GM18861 (cell line): Measurements from ENCODE around the gene FER.
"Not testable (repeated sequence)": the region's sequence is repeated elsewhere in the genome, so short reads cannot be mapped to it uniquely, and the experiment has no call there.

Experiments
- ATAC-seq: cut with Tn5 transposase; IDR thresholded peaks from one replicate; pipeline ENCODE4 v1.9.1; 2021; ENCODE audit not compliant: unreplicated experiment

Gene FER

DNA sequence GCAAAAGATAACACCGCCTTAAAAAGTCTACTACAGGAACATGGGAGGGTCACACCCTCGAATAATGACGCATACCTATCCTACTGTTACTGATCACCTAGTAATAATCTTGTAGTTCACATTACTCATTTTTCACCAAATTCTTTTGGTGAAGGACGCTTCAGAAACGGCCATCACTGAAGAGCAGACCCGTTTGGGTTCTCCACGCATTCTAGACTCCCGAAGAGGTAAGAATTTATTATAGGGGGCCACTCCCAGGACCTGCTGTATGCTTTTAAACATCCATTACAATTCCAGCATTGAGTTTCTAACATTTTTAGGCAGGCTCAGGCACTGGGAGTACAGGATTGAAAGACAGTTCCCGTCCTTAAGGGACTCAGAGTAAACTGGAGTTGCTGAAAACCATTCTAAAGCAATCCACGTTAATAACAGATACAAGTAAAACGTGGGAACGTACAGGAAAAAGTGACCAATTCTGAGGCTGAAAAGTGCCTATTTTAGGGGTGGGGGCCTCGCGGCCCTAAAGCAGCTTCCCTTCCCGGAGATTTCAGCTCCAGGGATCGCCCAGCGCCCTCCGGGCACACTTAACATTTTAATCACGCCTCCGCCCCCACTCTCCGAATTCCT, at the start of gene FER:
Gene FER (plus strand): TSS at position 124 of the 627 bp plus-strand sequence. CDS start 50,286 bp downstream, outside the sequence.
- ATAC-seq, result peak; percentile 40

DNA sequence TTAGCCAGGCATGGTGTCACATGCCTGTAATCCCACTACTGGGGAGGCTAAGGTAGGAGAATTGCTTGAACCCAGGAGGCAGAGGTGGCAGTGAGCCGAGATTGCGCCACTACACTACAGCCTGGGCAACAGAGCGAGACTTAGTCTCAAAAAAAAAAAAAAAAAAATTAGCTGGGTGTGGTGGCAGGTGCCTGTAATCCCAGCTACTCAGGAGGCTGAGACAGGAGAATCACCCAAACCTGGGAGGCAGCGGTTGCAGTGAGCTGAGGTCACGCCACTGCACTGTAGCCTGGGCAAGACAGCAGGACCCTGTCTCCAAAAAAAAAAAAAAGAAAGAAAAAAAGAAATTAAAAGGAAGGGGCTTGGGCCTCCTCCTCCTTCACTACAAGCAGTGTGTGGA, 47.3 kb upstream of the FER start:
- ATAC-seq, result not testable (repeated sequence)

DNA sequence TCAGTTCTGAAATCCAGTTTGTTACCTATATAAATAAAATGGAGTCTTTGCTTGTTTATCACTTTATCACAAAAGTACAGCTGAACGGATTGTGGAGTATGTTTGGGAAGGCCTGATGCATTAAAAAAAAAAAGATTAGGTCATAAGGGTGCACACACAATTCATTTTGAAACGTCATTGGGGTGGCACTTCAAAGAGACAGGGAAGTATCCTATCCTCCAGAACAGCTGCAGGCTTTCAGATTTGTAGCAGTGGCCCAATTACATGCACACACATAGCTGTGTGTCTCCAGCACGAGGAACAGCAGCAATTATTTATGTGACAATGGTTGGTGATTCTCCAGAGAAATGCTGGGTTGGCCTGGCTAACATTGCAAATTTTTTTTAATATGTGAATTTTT, 46.8 kb upstream of the FER start:
- ATAC-seq, result no peak

DNA sequence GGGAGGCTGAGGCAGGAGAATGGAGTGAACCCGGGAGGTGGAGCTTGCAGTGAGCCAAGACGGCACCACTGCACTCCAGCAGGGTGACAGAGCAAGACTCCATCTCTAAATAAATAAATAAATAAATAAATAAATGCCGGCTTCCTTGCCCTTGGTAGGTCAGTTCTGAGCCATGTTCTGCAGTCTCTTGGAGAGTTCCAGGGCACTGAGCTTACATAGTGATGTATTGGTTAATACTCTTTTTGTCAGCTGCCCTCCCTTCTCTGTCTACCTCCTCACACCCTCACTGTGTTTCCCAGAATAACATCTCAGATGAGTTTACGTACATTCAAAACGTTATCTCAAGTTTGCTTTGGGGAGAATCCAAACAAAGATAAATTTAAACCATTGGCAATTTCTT, 45.2 kb upstream of the FER start:
- no peak for ATAC-seq

DNA sequence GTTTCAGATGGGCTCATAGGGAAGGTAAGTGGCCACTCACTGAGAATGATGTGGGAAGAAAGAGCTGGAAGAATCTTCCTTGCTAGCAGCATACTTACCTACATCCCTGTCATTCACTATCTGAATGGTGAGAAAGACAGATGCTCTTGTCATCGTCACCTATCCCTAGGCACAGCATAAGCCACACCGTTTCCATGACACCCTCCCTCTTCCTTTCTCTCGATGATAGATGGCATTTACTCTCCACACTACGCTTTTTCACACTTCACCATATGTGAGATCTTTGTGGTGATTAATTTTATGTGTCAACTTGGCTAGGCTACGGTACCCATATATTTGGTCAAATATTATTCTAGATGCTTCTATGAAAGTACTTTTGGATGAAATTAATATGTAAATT, 44.4 kb upstream of the FER start:
- no peak for ATAC-seq

DNA sequence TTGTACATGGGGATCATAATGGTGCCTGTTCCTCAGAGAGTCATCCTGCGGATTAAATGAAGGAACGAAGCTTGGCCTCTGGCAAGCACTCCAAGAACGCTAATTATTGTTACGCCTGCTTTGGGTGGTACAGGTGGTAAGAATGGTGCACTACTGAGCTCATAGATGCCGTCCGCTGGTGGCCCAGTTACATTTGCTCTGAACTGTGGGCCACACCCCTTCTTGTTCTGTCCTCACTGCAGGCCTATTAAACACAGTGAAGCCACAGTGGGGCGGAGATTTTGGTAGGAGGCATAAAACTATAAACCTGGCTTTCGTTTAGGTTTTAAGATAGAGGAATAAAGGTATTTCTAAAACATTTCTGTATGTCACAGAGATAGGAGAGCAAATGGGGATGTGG, 40.6 kb upstream of the FER start:
- no peak for ATAC-seq

DNA sequence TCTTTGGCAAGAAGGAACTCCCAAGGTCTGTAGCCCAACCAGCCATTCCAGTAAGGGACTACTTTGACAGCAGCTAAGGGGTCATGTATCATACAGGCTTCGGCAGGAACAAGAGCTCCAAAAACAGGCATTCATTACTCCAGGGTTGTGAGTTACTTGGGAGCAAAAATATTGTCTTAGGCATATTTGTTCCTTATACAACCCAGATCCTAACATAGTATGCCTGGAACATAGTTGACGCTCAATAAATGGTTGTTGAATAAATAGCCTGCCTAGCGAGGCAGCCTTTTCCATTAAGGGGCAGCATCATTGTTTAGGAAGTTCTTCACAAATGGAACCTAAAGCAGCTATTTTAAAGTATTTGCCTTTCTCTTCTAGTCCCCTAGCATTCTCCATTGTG, 35.8 kb upstream of the FER start:
- no peak for ATAC-seq

DNA sequence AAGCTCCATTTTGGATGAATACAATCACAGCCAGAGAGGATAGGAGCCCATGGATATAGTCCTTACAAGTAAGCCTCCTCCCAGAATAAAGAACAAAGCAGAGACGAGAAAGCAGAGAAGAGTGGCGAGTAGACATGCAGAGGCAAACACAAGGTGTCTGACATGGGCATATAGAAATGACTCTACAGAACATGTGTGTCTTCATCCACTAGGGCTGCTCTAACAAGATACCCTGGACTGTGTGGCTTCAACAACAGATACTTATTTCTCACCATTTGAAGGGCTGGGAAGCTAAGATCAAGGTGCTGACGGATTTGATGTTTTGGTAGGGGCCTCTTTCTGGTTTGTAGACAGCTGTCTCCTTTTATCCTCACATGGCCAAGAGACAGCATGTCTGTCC, 32.3 kb upstream of the FER start:
- ATAC-seq, result no peak

DNA sequence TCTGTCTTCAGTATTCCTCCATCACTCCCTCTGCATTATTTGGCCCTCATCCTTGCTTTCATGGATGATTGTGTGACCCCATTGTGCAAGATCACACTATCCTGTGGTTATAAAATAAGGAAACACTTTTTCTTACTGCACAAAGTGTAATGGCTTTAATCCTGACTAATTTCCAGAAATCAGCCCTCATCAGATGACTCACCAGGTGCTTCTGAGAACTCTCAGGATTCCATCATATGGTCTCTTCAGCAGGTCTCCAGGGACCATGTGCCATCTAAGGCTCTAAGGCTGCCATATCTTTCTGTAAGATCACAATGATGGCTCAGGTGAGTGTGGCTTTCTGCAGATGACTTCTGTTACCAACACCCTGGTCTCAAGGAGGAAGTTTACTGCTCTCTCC, 27.3 kb upstream of the FER start:
- peak; percentile 94 for ATAC-seq

DNA sequence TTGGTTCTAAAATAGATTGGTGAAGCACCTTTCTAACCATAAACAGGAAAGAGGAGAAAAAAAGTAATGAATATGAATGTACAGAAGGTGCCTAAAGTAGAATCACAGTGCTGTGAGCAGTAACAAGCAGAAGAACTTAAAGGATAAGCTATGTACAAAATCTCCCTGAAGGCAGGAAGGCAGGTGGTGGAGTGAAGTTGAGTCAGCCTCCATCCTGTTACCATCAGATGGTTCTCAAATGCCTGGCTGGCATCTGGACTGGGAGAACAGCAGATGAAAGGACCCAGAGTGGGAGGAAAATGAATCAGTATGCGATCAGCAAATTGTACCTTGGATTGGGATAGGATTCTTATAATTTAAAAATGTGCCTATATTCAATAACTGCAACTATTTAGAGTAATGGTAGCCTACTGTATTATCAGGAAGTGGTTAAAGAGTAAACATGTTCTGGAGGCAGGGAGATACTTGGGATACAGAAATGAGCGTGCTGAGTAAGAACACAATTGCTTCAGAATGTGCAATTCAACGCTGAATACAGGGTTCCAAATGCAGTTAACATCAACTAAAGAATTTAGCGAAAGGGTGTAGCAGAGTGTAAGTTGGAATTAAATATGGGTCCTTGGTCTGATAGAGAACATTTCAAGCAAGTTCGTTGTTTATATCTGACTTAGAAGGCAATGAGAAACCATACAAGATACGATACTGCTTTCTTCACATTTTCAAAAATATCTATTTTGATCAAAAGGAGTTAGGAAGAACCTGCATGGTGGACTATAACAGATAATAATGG, 21.1 kb upstream of the FER start:
- ATAC-seq, result no peak

DNA sequence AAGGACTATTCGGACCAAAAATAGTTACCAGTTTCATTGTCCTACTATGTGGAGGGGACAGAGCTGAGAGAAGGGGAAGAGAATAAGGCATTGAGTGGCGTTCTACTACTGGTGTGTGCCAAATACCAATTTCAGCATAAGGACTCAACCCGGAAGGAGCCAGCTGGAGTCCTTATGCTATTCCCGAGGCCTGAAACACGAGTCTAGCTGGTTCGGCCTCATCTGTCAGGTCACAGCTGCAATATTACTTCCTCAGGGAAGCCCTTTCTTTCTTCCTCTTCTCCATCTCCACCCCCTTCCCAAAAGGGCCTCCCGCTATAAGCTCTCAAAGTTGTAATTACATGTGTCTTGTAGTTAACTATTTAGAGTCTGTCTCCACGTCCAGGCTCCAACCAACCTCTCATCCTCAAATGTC, 20.5 kb upstream of the FER start:
- no peak for ATAC-seq

DNA sequence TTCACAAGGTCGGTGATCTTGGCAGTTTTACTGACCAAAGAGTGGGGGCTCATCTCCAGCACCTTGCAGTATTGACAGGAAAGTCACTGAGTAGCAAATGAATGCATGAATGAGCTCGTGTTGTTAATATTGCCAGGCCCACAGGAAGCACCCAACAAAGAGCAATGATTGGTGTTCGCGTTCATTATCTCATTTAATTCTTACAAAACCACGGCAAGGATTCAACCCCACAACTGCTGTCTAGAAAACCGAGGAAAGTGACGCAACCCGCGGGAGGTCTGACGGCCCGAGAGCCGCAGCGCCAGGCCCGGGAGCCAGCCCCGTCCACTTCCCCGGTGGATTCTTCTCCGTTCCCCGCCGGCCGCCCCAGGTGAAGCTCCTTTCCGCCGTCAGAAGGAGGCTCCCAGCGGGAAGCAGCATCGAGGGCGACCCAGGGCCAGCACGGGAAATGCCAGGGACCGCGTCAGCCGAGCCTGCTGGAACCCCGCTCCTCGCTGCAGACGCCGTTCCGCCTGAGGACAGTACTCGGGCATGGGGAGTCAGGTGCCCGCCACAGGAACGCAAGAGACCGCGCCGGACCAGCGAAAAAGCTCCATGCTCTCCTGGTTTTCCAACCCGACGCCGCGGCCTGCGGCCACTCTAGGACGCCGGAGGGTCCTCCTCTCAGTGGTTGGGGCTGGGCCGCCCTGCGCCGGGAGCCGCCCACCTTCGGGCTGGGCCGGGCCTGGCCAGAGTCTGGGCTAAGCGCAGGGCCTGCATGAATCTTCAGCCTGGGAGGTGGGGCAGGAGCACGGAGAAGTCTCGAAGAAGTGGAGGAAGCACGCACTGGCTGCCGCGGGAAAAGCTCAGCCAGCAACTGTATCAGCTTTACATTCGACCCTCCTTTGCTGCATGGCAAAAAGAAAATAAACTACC, 19.8 kb upstream of the FER start:
- peak; percentile 40 for ATAC-seq

DNA sequence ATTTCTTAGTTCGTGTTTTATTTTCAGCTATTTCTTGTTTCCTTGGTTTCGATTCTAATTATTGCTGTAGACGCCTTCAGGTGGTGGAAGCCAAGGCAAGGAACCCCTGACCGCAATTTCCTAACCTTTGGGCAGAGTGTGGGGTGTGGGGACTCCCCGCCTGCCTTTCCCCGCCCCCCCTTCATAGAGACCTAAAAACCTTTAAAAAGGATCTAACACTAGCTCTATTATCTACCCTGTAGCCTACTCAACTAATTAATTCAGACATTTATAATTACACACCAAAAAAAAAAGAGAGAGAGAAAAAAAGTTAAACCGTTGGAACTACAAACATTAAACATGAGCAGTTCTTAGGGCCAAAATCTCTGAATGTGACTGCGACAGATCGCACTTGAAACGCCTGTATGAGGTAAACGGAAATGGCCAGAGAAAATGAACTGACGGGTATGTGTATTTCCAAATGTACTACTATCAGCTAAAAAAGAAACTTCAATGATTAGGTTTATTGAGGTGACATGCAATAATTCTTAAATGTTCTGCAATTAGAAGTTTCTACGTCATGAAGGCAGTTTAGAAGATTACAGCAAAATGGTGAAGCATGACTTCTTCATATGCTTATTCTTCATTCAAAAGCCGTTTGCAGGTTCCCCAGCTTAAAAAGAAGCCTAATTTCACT, 19.0 kb upstream of the FER start:
- ATAC-seq, result peak; percentile 10

DNA sequence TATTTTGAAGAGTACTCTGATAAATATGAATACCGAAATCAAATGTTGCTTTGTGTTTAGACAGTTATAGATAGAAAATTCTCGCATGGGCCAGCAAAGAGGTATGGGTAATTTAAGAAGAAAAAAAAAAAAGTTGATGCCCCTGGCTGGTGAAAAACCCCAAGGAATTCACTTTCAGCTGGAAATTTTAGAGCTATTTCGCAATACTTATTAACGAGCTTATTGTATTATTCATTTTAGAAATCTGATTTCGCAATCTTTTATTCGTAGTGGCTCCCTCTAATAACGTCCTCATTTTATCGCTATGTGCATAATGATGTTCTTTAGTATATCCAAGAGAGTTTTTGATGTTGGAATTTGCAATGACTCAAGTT, 18.5 kb upstream of the FER start:
- no peak for ATAC-seq

DNA sequence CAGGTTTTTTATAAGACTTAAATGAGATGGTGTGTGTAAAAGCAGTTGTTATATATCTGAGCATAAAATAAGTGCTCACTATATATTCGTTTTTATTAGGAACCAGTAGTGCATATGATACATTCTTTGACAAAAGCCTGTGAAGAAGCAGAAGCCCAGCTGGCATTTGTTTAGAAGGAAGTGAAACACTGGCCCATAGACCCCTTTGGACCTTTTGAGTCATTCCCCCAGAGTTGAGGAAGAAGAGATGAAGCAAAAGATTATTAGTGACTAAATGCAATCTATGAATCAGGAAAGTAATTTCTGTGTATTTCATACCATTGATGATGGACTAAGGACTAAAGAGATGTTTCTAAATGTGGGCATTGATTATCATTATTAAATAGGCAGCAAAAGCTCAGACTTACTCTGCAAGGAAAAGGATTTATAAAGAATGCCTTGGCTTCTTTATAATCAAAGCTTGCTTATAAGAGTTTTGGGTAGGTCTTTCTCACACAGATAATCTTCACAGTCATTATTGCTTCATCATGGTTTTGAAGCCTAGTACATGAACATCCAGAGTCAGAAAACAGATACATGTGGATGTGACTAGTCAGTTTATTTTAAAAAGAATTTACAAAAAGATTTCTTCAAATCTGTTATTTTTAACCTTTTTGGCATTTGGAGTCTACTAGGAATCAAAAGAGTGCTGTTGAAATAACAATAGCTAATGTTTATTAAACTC, 16.9 kb upstream of the FER start:
- peak; percentile 59 for ATAC-seq

DNA sequence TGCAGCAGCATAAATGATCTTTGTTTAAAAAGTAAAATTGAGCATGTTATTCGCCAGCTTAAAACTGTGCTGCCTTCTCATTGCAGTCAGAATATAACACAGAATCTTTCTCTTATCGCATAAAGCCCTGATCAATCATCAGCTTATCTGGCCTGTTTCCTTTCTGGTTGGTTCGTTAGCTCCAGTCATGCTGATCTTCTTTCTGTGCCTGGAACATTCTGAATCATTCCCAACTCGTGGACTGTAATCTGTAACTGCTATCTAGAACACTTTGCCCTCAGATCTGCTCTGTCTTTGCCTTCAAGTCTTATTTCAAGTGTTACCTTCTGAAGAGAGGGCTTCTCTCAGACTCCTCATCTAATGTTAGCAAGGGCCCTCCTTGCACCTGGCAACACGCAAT, 11.9 kb upstream of the FER start:
- ATAC-seq, result no peak

DNA sequence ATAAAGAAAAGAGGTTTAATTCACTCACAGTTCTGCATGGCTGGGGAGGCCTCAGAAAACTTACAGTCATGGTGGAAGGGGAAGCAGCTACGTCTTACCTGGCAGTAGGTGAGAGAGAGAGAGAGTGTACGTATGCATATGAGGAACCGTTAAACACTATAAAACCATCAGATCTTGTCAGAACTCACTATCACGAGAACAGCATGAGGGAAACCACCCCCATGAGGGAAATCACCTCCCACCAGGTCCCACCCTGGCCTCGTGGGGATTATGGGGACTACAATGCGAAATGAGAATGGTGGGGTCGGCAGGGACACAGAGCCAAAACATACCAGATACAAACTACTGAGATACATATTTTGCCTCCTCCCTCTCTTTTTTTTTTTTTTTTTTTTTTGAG, 10.8 kb upstream of the FER start:
- no peak for ATAC-seq

DNA sequence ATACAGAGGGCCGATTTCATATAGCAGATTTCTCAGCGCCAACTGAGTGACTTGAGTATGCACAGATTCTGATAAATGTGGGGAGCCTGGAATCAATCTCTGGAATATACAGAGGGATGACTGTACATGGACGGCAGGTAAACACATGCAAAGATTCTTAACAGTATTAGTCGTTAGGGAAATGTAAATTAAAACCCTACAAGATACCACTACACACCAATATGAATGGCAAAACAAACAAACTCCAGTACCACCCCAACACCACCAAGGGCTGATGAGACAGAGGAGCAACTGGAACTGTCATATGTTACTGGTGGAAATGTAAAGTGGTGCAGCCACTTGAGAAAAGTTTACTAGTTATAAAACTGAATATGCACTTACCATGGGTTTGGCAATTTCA, 8.3 kb upstream of the FER start:
- ATAC-seq, result no peak

DNA sequence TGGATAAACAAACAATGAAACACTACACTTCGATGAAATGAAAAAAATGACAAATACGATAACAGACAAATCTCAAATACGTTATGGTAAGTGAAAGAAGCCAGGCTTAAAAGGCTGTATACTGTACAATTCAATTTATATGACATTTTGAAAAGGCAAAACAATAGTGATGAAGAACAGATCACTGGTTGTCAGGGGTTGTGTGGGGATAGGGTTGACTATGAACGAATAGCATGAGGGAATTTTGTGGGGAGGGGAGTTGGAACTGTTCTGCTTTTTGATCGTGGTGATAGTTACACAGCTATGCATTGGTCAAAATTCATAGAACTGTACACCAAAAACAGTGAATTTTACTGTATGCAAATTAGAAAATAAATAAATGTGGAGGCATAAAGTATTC, 7.8 kb upstream of the FER start:
- ATAC-seq, result no peak

DNA sequence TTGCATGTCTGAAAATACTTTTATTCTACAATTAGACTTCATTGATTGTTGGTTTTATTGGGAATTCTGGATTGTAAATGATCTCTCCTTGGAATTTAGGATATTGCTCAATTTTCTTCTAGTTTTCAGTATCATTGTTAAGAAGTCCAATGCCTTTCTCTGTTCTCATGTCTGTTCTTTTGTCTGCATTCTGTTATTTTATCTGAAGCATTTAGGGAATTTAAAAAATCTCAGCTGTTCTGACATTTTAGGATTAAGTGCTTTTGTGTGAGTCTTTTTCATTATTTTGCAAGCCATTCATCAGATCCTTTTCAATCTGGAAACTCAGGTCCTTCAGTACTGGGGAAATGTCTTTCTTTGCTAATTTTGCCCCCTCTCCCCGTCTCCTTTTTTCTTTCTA, 4.4 kb upstream of the FER start:
- ATAC-seq, result no peak

DNA sequence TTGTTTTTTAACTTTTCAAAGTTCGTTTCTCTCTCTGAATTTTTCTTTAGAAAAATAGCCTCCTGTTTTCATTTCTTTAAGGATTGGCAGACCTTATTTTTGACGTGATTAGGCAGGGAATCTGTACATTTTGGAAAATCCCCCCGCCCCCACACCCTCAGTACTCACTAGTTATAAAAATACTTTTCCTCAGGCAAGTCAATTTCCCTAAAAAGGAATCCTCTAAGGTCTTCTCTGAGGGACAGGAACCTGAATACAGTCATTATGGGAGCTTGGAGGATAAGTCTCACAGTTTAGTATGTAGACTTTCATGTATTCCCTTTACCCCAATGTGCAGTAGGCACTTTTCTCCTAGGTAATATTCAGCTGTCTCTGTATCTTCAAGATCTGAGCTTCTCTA, 3.9 kb upstream of the FER start:
- ATAC-seq, result no peak
